ENCODE data around the gene PLP2.

Gene PLP2

GRCh38 chrX:49187526-49187925 is 15.8 kb downstream of the PLP2 start:
- no peak for DNase-seq

- no peak for DNase-seq
These were observed 16.9 kb downstream of the PLP2 start for GRCh38 chrX:49188468-49189076.

- no peak for DNase-seq
These were observed 17.9 kb downstream of the PLP2 start for GRCh38 chrX:49189606-49190005.

- peak; percentile 77 for DNase-seq
These were observed 19.3 kb downstream of the PLP2 start for GRCh38 chrX:49190821-49191573.

GRCh38 chrX:49191574-49192011 is 19.9 kb downstream of the PLP2 start:
- no peak for DNase-seq

- no peak for DNase-seq
These were observed 21.1 kb downstream of the PLP2 start for GRCh38 chrX:49192722-49193328.

GRCh38 chrX:49193542-49193964 is 21.9 kb downstream of the PLP2 start:
- DNase-seq, result no peak

GRCh38 chrX:49197543-49198087 is 25.9 kb downstream of the PLP2 start:
- DNase-seq, result no peak

GRCh38 chrX:49198540-49199314 is 27.0 kb downstream of the PLP2 start:
- no peak for DNase-seq

GRCh38 chrX:49199315-49199595 is 27.6 kb downstream of the PLP2 start:
- no peak for DNase-seq

GRCh38 chrX:49199906-49200771 is 28.4 kb downstream of the PLP2 start, which contains the start of gene SYP:
Gene SYP, minus strand, starts transcription at chrX:49200193. Its CDS starts 7 bp downstream, at chrX:49200186.
- DNase-seq, result peak; percentile 83

- DNase-seq, result no peak
These were observed 30.3 kb downstream of the PLP2 start for GRCh38 chrX:49202022-49202421.

GRCh38 chrX:49203536-49203935 is 31.8 kb downstream of the PLP2 start:
- no peak for DNase-seq

GRCh38 chrX:49204017-49204416 is 32.3 kb downstream of the PLP2 start:
- no peak for DNase-seq

GRCh38 chrX:49204709-49205108 is 33.0 kb downstream of the PLP2 start:
- DNase-seq, result no peak

GRCh38 chrX:49205443-49205842 is 33.7 kb downstream of the PLP2 start:
- no peak for DNase-seq

GRCh38 chrX:49206543-49206942 is 34.8 kb downstream of the PLP2 start:
- DNase-seq, result no peak

GRCh38 chrX:49208399-49208798 is 36.7 kb downstream of the PLP2 start:
- DNase-seq, result no peak

- no peak for DNase-seq
These were observed 37.9 kb downstream of the PLP2 start for GRCh38 chrX:49209434-49210251.

GRCh38 chrX:49210406-49210805 is 38.7 kb downstream of the PLP2 start:
- no peak for DNase-seq

- DNase-seq, result no peak
These were observed 39.4 kb downstream of the PLP2 start for GRCh38 chrX:49211074-49211473.

Measured in 8988T (cell line).